HG03045 (cell line): ENCODE data around the gene GALT.
A peak's percentile ranks its signal among the peaks of the same experiment; 100 is the strongest.

Experiments used
- ATAC-seq: cut with Tn5 transposase; IDR thresholded peaks from one replicate; pipeline ENCODE4 v1.9.1; 2021; ENCODE audit warnings: mild to moderate bottlenecking, moderate library complexity; ENCODE audit not compliant: unreplicated experiment

Gene GALT

GRCh38 chr9:34646211-34647083, at the start of gene GALT:
GALT (plus strand) TSS chr9:34646675; CDS start chr9:34646705, 30 bp downstream.
- ATAC-seq: peak; percentile 92

DNA sequence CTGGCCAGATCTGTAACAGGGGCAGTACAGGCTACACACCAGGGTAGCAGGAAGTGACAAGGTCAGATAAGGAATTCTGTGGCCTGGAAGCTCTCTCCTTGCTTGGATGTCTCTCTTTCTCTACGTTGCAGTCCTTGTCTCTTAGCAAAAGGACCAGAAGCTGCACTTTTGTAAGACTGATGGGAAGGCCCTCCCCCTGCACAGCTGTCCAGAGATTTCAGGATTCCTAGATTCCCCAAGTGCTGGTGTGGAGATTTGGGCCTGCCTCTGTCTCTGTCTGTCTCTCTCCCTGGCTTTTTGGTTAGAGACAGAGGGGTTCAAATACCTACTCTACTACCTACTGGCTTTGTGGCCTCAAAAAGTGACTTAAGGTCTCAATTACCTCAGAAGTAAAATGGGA, 46.9 kb upstream of the GALT start:
- ATAC-seq: no peak

DNA sequence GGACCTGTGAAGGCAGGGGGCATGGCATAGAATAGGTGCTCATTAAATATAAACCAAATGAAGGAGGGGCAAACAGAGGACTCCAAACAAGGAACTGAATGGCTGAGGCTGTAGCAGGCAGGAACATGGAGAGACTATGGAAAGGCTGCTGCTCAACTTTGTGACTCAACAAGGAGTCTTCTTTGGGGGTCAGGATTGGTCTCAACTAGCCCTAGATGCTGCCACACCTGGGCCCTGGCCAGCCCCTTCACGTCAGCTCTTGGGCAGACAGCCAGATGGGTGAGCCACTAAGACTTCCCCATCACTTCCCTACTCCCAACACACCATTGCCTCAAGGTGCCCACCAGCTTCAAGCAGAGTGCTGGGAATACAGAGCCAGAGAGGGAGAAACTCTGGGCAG, 45.6 kb upstream of the GALT start:
- no peak for ATAC-seq

GRCh38 chr9:34601937-34602573, 44.4 kb upstream of the GALT start:
- ATAC-seq: no peak

- peak; percentile 64 for ATAC-seq
Measured at GRCh38 chr9:34603610-34604231, 42.8 kb upstream of the GALT start.

- ATAC-seq: no peak
Measured at GRCh38 chr9:34606190-34606589, 40.3 kb upstream of the GALT start.

- ATAC-seq: no peak
Measured at GRCh38 chr9:34606905-34607304, 39.6 kb upstream of the GALT start.

GRCh38 chr9:34607331-34607730, 39.1 kb upstream of the GALT start:
- no peak for ATAC-seq

DNA sequence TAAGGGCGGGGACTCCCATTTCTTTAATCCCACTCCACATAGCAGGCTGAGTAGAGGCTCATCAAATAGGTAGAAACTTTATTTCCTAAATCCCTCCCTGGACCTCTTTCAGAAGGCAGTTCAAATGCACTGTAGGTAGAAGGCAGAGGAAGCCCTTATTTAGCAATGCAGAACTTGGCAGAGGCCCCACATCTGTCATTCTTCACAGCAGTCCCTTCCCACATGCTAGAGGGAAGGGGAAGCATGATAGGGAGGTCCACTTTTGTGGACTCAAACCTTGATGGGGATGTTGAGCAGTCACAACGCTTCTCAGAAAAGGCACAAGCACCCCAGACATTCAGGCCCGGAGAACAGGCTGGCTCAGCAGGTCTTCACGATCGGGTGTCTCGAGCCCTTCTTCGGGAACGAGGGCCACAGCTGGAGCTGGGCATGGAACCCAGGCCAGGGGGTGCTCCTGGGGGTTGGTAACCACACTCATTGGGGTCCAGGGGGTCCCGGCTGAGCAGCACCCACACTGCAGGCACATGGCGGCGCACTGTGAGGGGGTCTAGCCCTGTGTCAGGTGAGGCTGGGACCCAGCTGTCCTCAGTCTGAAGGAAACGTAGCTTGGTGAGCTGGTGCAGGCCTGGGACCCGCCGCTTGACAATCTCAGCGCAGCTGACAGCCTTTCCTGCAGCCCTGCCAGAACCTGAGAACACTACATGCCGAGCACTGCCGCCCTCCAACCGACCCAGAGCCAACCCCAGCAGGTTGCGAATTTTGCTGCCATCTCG, 35.9 kb upstream of the GALT start:
- ATAC-seq: no peak

GRCh38 chr9:34611251-34611810, 35.1 kb upstream of the GALT start:
- no peak for ATAC-seq

- peak; percentile 87 for ATAC-seq
Measured at GRCh38 chr9:34611811-34612787, 34.4 kb upstream of the GALT start, which contains the start of gene RPP25L. RPP25L (minus strand) TSS chr9:34612097; CDS start chr9:34611296, 801 bp downstream.

- ATAC-seq: peak; percentile 40
Measured at GRCh38 chr9:34612788-34613390, 33.6 kb upstream of the GALT start.

- ATAC-seq: no peak
Measured at GRCh38 chr9:34615132-34615531, 31.3 kb upstream of the GALT start.

DNA sequence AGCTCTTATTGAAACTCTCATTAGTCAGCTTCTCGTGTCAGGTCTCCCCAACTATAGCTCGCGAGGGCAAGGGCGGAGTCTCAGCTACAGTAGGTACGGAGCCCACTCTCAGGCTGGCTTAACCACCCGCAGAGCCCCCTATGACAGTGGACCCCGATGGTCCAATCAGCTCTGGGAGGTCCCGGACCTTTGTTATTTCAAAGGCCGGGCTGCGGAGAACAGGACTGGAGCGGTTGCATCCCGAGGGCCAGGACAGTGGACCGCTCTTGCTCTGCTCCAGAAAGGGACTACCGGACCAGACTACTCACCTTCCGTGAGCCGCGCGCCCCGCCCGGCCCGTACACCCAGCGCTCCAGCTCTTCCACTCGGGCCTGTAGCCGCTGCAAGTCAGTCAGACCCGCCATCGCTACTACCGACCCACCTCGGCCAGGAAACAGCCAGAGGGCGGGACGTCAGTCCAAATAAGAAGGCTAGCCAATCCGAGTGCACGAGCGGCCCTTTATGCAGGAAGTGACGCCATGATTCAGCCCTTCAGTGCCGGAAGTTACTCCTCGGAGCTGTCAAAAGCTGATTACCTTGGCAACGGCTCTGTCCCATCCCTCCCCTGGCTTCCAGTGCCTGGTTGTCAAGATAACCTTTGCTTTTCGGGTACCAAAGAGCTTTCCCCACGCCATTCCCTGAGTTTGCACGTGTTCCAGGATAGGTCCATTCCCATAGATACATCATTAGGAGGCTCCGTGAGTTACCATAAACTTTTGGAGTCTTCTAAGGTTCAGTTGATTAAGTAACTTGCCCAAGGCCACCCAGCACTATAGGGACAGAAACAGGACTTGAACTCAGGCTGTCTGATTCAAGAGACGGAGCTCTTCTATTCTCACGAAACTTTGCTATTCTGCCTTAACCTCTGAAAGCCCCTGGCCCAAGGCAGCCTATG, 26.1 kb upstream of the GALT start, which contains the start of gene DCTN3:
DCTN3 (minus strand) TSS at position 435 of the 934 bp plus-strand sequence; CDS start at position 404, 31 bp downstream.
- peak; percentile 98 for ATAC-seq

DNA sequence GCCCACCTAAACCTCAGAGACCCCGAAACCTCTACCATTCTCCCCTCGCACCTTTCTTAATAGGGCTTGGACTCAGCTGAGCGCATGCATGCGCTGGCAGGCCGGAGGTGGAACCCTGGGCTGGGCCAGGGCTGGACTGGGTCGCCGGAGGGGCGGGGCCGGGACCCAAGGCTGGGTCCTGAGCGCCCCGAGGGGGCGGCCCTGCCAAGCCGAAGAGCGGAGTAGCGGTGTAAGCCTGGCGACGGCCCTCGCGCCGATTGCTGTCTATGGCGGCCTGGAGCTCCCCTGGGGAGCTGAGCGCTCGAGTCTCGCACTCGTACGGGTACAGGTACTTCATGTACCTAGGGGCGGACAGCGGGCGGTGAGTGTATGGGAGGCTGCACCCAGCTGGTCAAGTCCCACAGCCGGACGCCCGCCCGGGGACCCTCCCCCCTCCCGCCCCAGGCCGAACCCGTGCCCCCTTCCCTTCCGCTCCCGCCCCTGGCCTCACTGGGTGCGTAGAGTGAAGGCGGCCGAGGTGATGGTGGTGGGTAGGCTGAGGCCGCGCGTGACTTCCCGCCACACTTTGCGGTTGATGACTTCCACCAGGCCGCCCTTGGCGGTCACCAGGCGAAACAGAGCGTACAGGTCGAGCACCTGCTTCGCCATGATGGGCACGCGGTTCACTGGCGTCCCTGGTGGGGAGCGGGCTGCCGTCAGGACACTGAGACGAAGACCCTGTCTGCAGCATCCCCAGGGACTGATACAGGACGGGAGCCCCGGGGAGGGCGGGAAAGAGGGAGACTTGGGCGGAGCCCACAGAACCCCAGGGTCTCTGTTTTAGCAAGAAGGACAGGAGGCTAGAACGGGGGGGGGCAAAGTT, 22.9 kb upstream of the GALT start:
- no peak for ATAC-seq

GRCh38 chr9:34624475-34625185, 21.8 kb upstream of the GALT start:
- no peak for ATAC-seq
